WTC11 (cell line): Measurements from ENCODE around the gene GAS5. TPM values are rescaled to one million over a fixed set of nuclear protein-coding genes. Genes with fewer than 3 reads are reported as not detected.

ENCODE experiments used
- ATAC-seq: fragments of 200-7000 bp; cut with Tn5 transposase; 2 replicates; pipeline ENCODE4 v1.10.0; 2021; ENCODE audit warnings: mild to moderate bottlenecking, moderate library complexity
- CTCF ChIA-PET: fragments of 300-600 bp; sonication (Branson Sonifier 250); formaldehyde crosslinking; loops from one replicate; lab custom pipeline; 2021; ENCODE audit warnings: antibody characterized with exemption; lab: Charles Lee
- POLR2A ChIA-PET: fragments of 350-600 bp; sonication (Branson Sonifier 250); formaldehyde crosslinking; loops from one replicate; lab custom pipeline; 2021; ENCODE audit warnings: antibody characterized with exemption; lab: Charles Lee
- DNase-seq: peaks from one replicate; pipeline ENCODE4 v3.0.0; 2021; ENCODE audit warnings: low spot score
- H3K27ac Mint-ChIP-seq: 2 replicates; pipeline ENCODE4 v1.8.0; 2021; ENCODE audit warnings: mixed read lengths
- H3K27me3 Mint-ChIP-seq: 2 replicates; pipeline ENCODE4 v1.8.0; 2021; ENCODE audit warnings: low read depth, mild to moderate bottlenecking, moderate library complexity, mixed read lengths
- H3K36me3 Mint-ChIP-seq: 2 replicates; pipeline ENCODE4 v1.8.0; 2021; ENCODE audit warnings: mixed read lengths
- H3K4me1 Mint-ChIP-seq: 2 replicates; pipeline ENCODE4 v1.8.0; 2022; ENCODE audit warnings: mixed read lengths
- H3K4me3 Mint-ChIP-seq: 2 replicates; pipeline ENCODE4 v1.8.0; 2021; ENCODE audit warnings: mild to moderate bottlenecking, moderate library complexity, mixed read lengths
- H3K9me3 Mint-ChIP-seq: 2 replicates; pipeline ENCODE4 v1.8.0; 2021; ENCODE audit warnings: mixed read lengths
- ATF1 ChIP-seq: sonication (generic); formaldehyde crosslinking; IDR thresholded peaks from 2 replicates; pipeline ENCODE4 v1.8.1; 2023; ENCODE audit warnings: mild to moderate bottlenecking, moderate library complexity, missing genetic modification reagents
- EMX1 ChIP-seq: fragments of 250-450 bp; sonication (Bioruptor Pico); IDR thresholded peaks from 2 replicates; pipeline ENCODE4 v1.8.0; 2021; ENCODE audit warnings: mild to moderate bottlenecking
- FOXK1 ChIP-seq: sonication (generic); formaldehyde crosslinking; IDR thresholded peaks from 2 replicates; pipeline ENCODE4 v1.8.0; 2022; ENCODE audit warnings: mild to moderate bottlenecking, moderate library complexity, missing genetic modification reagents
- JAZF1 ChIP-seq: fragments of 250-450 bp; sonication (Bioruptor Pico); IDR thresholded peaks from 2 replicates; pipeline ENCODE4 v1.9.0; 2021; ENCODE audit warnings: moderate library complexity, mild to moderate bottlenecking, inconsistent platforms
- KAT7 ChIP-seq: sonication (generic); formaldehyde crosslinking; IDR thresholded peaks from 2 replicates; pipeline ENCODE4 v1.8.1; 2023; ENCODE audit warnings: missing genetic modification reagents, mild to moderate bottlenecking, borderline replicate concordance
- MAX ChIP-seq: sonication (generic); formaldehyde crosslinking; IDR thresholded peaks from 2 replicates; pipeline ENCODE4 v1.8.0; 2022; ENCODE audit warnings: mild to moderate bottlenecking, missing genetic modification reagents
- OVOL2 ChIP-seq: fragments of 250-450 bp; sonication (Bioruptor Pico); IDR thresholded peaks from 2 replicates; pipeline ENCODE4 v1.9.0; 2021; ENCODE audit warnings: mild to moderate bottlenecking, borderline replicate concordance
- SMAD3 ChIP-seq: sonication (generic); formaldehyde crosslinking; IDR thresholded peaks from 2 replicates; pipeline ENCODE4 v1.8.0; 2022; ENCODE audit warnings: missing genetic modification reagents, mild to moderate bottlenecking, borderline replicate concordance
- SP1 ChIP-seq: sonication (generic); formaldehyde crosslinking; conservative IDR thresholded peaks from 2 replicates; pipeline ENCODE4 v1.8.1; 2022; ENCODE audit warnings: missing genetic modification reagents
- USF1 ChIP-seq: sonication (generic); formaldehyde crosslinking; IDR thresholded peaks from 2 replicates; pipeline ENCODE4 v1.8.0; 2022; ENCODE audit warnings: mild to moderate bottlenecking, missing genetic modification reagents
- ZNF416 ChIP-seq: fragments of 250-450 bp; sonication (Bioruptor Pico); IDR thresholded peaks from 2 replicates; pipeline ENCODE4 v1.9.0; 2021; ENCODE audit warnings: mild to moderate bottlenecking, inconsistent platforms
- ZNF423 ChIP-seq: fragments of 250-450 bp; sonication (Bioruptor Pico); IDR thresholded peaks from 2 replicates; pipeline ENCODE4 v2.1.2; 2022; ENCODE audit warnings: mild to moderate bottlenecking, moderate library complexity
- total RNA-seq: library from RNA; stranded (reverse); gene quantifications from 3 replicates; pipeline ENCODE4 v1.2.3, GENCODE V29; 2021
- TF ChIP-seq, protein P1 (sequence below): sonication (generic); formaldehyde crosslinking; IDR thresholded peaks from 2 replicates; pipeline ENCODE4 v1.8.1; 2023; ENCODE audit warnings: mild to moderate bottlenecking, missing genetic modification reagents, moderate library complexity
- TF ChIP-seq, protein P2 (sequence below): fragments of 250-450 bp; sonication (Bioruptor Pico); IDR thresholded peaks from 2 replicates; pipeline ENCODE4 v1.8.0; 2021; ENCODE audit warnings: mild to moderate bottlenecking
- TF ChIP-seq, protein P3 (sequence below): sonication (generic); formaldehyde crosslinking; IDR thresholded peaks from 2 replicates; pipeline ENCODE4 v1.8.1; 2022; ENCODE audit warnings: missing genetic modification reagents, borderline replicate concordance
- TF ChIP-seq, protein P4 (sequence below): sonication (generic); formaldehyde crosslinking; IDR thresholded peaks from 2 replicates; pipeline ENCODE4 v1.8.0; 2023; ENCODE audit warnings: missing genetic modification reagents, mild to moderate bottlenecking, borderline replicate concordance
- TF ChIP-seq, protein P5 (sequence below): sonication (generic); formaldehyde crosslinking; IDR thresholded peaks from 2 replicates; pipeline ENCODE4 v1.8.1; 2022; ENCODE audit warnings: low read depth, mild to moderate bottlenecking, moderate library complexity, missing genetic modification reagents, borderline replicate concordance

The GAS5 gene
- total RNA-seq, 1 experiment from 2014 or later: 818 TPM

DNA sequence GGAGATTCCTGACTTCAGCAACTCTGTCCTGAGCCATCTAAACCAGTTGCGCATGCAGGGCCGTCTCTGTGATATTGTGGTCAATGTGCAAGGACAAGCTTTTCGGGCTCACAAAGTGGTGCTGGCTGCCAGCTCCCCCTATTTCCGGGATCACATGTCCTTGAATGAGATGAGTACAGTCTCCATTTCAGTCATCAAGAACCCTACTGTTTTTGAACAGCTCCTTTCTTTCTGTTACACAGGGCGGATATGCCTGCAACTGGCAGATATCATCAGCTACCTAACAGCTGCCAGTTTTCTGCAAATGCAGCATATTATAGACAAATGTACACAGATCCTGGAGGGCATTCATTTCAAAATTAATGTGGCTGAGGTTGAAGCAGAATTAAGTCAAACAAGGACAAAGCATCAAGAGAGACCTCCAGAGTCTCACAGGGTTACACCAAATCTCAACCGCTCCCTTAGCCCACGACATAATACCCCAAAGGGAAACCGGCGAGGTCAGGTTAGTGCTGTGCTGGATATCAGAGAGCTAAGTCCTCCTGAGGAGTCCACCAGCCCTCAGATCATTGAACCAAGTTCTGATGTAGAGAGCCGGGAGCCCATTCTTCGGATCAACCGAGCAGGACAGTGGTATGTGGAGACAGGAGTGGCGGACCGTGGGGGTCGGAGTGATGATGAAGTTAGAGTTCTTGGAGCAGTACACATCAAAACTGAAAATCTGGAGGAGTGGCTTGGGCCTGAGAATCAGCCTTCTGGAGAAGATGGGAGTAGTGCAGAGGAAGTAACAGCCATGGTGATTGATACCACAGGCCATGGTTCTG is 2.7 kb upstream of the GAS5 start (continued):
- TF ChIP-seq, protein P1, sequence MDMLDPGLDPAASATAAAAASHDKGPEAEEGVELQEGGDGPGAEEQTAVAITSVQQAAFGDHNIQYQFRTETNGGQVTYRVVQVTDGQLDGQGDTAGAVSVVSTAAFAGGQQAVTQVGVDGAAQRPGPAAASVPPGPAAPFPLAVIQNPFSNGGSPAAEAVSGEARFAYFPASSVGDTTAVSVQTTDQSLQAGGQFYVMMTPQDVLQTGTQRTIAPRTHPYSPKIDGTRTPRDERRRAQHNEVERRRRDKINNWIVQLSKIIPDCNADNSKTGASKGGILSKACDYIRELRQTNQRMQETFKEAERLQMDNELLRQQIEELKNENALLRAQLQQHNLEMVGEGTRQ: no peak
- no peak for TF ChIP-seq SP1 (CRISPR knock-in tag)
- no peak for TF ChIP-seq OVOL2 (CRISPR knock-in tag)
- TF ChIP-seq SMAD3 (CRISPR knock-in tag): no peak
- no peak for TF ChIP-seq ZNF416 (CRISPR knock-in tag)
- no peak for TF ChIP-seq ZNF423 (CRISPR knock-in tag)
- no peak for TF ChIP-seq USF1
- TF ChIP-seq ATF1: no peak
- TF ChIP-seq, protein P2, sequence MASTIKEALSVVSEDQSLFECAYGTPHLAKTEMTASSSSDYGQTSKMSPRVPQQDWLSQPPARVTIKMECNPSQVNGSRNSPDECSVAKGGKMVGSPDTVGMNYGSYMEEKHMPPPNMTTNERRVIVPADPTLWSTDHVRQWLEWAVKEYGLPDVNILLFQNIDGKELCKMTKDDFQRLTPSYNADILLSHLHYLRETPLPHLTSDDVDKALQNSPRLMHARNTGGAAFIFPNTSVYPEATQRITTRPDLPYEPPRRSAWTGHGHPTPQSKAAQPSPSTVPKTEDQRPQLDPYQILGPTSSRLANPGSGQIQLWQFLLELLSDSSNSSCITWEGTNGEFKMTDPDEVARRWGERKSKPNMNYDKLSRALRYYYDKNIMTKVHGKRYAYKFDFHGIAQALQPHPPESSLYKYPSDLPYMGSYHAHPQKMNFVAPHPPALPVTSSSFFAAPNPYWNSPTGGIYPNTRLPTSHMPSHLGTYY: no peak
- TF ChIP-seq EMX1 (CRISPR knock-in tag): no peak
- TF ChIP-seq, protein P3, sequence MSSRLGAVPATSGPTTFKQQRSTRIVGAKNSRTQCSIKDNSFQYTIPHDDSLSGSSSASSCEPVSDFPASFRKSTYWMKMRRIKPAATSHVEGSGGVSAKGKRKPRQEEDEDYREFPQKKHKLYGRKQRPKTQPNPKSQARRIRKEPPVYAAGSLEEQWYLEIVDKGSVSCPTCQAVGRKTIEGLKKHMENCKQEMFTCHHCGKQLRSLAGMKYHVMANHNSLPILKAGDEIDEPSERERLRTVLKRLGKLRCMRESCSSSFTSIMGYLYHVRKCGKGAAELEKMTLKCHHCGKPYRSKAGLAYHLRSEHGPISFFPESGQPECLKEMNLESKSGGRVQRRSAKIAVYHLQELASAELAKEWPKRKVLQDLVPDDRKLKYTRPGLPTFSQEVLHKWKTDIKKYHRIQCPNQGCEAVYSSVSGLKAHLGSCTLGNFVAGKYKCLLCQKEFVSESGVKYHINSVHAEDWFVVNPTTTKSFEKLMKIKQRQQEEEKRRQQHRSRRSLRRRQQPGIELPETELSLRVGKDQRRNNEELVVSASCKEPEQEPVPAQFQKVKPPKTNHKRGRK: no peak

DNA sequence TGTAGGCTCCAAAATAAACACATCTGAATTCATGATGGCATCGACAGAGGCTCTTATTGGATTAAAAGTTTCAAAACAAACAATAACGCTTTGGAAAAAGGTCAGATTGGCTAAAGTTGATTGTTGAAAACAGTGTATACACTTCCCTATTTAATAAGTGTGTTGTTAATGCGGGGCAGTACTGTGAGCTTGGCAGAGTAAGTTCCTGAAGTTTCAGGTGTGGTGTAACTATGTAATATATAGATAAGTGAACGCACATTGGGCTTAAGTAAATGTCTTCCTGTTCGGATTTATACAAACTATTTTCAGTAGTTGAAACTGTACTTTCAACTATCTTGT is 1.2 kb upstream of the GAS5 start:
- peak overlapping the region; percentile 99 for H3K27ac Mint-ChIP-seq
- POLR2A ChIA-PET: interaction anchor here (0.6 to 1.9 kb wide), 9 partner anchors 9 to 290 kb away, joined by 3 to 19 read pairs (median 3); partner anchors contain the start of genes CENPL, DARS2, RABGAP1L and RC3H1
- CTCF ChIA-PET: interaction anchor here (1.0 to 1.2 kb wide), 2 partner anchors 45 to 439 kb away, joined by 3 to 5 read pairs; partner anchors contain the start of gene DARS2
- H3K4me1 Mint-ChIP-seq: peaks cover 51% of the 10 kb centered on the region
- H3K4me3 Mint-ChIP-seq: peak overlapping the region; percentile 97
- DNase-seq: no peak
- H3K36me3 Mint-ChIP-seq: peaks cover 63% of the 10 kb centered on the region
- H3K9me3 Mint-ChIP-seq: no peaks in the 10 kb centered on the region
- ATAC-seq: no peak
- TF ChIP-seq KAT7 (CRISPR knock-in tag) (peak; percentile 8; the same call in 1 of the 2 replicates), JAZF1 (CRISPR knock-in tag) (no peak)
- H3K27me3 Mint-ChIP-seq: no peaks in the 10 kb centered on the region

- ChIA-PET CTCF (interaction anchor here (0.6 to 1.2 kb wide), 8 partner anchors 14 to 439 kb away, joined by 3 to 5 read pairs (median 3); partner anchors contain the start of gene DARS2), POLR2A (interaction anchor here (0.5 to 1.9 kb wide), 19 partner anchors 8 to 392 kb away, joined by 3 to 19 read pairs (median 4); partner anchors contain the start of genes CENPL, DARS2, KLHL20 and PRDX6)
- peak within 1 kb of the TSS; percentile 100 for H3K27ac Mint-ChIP-seq
- ATAC-seq: peak; percentile 73
- no peaks in the 10 kb centered on the region for H3K27me3 Mint-ChIP-seq
- peaks cover 67% of the 10 kb centered on the region for H3K36me3 Mint-ChIP-seq
- no peaks in the 10 kb centered on the region for H3K9me3 Mint-ChIP-seq
- H3K4me3 Mint-ChIP-seq: peak within 1 kb of the TSS; percentile 97
- peak; percentile 99 for DNase-seq
- H3K4me1 Mint-ChIP-seq: peaks cover 57% of the 10 kb centered on the region
- TF ChIP-seq, protein P4, sequence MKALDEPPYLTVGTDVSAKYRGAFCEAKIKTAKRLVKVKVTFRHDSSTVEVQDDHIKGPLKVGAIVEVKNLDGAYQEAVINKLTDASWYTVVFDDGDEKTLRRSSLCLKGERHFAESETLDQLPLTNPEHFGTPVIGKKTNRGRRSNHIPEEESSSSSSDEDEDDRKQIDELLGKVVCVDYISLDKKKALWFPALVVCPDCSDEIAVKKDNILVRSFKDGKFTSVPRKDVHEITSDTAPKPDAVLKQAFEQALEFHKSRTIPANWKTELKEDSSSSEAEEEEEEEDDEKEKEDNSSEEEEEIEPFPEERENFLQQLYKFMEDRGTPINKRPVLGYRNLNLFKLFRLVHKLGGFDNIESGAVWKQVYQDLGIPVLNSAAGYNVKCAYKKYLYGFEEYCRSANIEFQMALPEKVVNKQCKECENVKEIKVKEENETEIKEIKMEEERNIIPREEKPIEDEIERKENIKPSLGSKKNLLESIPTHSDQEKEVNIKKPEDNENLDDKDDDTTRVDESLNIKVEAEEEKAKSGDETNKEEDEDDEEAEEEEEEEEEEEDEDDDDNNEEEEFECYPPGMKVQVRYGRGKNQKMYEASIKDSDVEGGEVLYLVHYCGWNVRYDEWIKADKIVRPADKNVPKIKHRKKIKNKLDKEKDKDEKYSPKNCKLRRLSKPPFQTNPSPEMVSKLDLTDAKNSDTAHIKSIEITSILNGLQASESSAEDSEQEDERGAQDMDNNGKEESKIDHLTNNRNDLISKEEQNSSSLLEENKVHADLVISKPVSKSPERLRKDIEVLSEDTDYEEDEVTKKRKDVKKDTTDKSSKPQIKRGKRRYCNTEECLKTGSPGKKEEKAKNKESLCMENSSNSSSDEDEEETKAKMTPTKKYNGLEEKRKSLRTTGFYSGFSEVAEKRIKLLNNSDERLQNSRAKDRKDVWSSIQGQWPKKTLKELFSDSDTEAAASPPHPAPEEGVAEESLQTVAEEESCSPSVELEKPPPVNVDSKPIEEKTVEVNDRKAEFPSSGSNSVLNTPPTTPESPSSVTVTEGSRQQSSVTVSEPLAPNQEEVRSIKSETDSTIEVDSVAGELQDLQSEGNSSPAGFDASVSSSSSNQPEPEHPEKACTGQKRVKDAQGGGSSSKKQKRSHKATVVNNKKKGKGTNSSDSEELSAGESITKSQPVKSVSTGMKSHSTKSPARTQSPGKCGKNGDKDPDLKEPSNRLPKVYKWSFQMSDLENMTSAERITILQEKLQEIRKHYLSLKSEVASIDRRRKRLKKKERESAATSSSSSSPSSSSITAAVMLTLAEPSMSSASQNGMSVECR (CRISPR knock-in tag): peak; percentile 50; the same call in 1 of the 2 replicates
- TF ChIP-seq MAX (CRISPR knock-in tag): peak; percentile 63
- TF ChIP-seq, protein P5, sequence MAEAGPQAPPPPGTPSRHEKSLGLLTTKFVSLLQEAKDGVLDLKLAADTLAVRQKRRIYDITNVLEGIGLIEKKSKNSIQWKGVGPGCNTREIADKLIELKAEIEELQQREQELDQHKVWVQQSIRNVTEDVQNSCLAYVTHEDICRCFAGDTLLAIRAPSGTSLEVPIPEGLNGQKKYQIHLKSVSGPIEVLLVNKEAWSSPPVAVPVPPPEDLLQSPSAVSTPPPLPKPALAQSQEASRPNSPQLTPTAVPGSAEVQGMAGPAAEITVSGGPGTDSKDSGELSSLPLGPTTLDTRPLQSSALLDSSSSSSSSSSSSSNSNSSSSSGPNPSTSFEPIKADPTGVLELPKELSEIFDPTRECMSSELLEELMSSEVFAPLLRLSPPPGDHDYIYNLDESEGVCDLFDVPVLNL: no peak
- peak; percentile 25; the same call in 1 of the 2 replicates for TF ChIP-seq KAT7 (CRISPR knock-in tag)
- peak; percentile 58; the same call in 1 of the 2 replicates for TF ChIP-seq FOXK1
Measured at GRCh38 chr1:173868266-173869020, 654 bp upstream of the GAS5 start, which contains the start of gene ZBTB37. TSS of gene ZBTB37 (plus strand) at chr1:173868380. CDS start at chr1:173870226, 1,846 bp downstream.
